Esophagus squamous epithelium (tissue), 4 donors: ENCODE results near the gene SH3PXD2B.

Experiments
- CTCF ChIP-seq, 6 experiments: fragments of 450-650 bp in 4 of 6; fragments of 200-600 bp in 2 of 6; sonication (generic) in 2 of 6; IDR thresholded peaks; one replicate each; pipeline ENCODE4 v1.5.1; 2016 to 2019; ENCODE audit warnings: antibody characterized with exemption in 6 of 6, mild to moderate bottlenecking in 4 of 6, moderate library complexity in 4 of 6
- POLR2A ChIP-seq, 4 donors: fragments of 450-650 bp; IDR thresholded peaks; one replicate each; pipeline ENCODE4 v1.6.1; 2017; ENCODE audit warnings: antibody characterized with exemption in 4 of 4, mild to moderate bottlenecking in 4 of 4, moderate library complexity in 3 of 4

DNA sequence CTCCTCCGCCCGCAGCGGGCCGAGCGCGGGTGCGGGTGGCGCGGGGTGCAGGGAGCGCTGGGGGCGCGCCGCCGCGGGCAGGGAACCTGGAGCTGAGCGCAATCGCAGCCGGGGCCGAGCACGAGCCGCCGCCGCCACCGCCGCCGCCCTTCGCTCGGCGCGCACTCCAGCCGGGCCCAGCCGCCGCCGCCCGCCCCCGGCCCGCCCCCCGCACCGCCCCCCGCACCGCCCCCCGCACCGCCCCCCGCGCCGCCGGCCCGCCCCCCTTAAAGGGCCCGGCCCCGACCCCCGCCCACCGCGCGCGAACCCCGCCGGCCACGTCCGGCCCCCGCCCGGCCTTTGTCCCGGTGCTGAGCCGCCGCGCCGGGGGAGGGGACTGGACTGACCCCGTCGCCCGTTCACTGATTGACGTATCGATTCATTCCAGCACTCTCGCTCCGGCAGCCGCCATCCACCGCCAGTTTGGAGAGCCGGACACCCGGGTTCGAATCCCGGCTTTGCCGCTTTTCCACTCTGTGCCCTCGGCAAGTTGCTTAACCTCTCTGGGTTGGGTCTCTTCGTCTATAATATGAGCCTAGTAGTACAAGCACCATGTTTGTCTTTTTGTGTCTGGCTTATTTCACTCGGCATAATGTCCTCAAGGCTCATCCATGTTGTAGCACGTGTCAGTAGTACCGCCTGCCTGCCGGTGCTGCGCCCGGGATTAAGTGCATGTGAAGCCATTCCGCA, at the start of gene SH3PXD2B:
- TF ChIP-seq CTCF (IDR thresholded peaks at IDR 0.05): no peak
- TF ChIP-seq POLR2A (IDR thresholded peaks at IDR 0.05): peak in 2 of 4 donors; percentile 64 to 67
